Midbrain (tissue), 1 donor: Measurements from ENCODE around the gene EPS8L1.
A peak's percentile ranks its signal among the peaks of the same experiment; 100 is the strongest.

ENCODE experiments used
- DNase-seq: peaks from one replicate; lab custom pipeline; 2025; lab: John Stamatoyannopoulos, UW

EPS8L1 gene

GRCh38 chr19:55080121-55080967 lies 4.7 kb downstream of the EPS8L1 start:
- no peak for DNase-seq

DNA sequence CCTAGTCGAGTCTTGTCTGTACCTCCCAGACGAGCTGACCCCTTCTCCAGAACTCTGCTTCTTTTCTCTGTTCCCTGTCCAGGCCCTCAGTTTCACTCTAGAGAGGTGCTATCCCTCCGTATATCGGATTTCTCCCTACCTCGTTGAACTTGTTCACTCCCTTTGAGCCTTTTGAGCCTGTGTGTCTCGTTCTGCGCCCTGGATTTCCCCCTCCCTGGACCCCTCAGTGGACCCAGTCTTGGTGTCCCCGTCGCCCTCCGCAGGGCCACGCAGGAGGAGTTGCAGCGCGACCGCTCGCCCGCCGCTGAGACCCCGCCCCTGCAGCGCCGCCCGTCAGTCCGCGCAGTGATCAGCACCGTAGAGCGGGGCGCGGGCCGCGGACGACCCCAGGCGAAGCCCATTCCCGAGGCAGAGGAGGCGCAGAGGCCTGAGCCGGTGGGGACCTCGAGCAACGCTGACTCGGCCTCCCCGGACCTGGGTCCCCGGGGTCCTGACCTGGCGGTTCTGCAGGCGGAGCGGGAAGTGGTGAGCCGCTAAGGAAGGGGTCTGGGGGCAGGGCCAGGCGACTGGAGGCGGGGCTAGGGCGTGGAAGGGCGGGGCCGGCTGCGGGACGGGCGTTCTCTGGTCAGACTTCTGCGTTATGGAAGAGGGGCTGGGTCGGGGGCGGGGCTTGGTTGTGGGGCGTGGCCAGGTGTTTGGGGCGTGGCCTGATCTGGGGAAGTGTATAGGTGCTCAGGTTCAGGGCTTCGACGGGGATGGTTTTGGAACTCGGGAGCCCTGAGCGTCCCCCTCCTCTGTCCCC lies 5.5 kb downstream of the EPS8L1 start:
- DNase-seq: no peak

DNA sequence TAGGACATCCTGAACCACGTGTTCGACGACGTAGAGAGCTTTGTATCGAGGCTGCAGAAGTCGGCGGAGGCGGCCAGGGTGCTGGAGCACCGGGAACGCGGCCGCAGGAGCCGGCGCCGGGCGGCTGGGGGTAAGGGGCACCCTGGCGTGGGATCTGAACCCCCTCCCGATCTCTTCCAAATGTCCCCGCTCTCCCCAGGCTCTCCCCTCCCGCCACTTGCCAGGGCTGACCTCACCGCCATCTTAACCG lies 6.0 kb downstream of the EPS8L1 start:
- no peak for DNase-seq

DNA sequence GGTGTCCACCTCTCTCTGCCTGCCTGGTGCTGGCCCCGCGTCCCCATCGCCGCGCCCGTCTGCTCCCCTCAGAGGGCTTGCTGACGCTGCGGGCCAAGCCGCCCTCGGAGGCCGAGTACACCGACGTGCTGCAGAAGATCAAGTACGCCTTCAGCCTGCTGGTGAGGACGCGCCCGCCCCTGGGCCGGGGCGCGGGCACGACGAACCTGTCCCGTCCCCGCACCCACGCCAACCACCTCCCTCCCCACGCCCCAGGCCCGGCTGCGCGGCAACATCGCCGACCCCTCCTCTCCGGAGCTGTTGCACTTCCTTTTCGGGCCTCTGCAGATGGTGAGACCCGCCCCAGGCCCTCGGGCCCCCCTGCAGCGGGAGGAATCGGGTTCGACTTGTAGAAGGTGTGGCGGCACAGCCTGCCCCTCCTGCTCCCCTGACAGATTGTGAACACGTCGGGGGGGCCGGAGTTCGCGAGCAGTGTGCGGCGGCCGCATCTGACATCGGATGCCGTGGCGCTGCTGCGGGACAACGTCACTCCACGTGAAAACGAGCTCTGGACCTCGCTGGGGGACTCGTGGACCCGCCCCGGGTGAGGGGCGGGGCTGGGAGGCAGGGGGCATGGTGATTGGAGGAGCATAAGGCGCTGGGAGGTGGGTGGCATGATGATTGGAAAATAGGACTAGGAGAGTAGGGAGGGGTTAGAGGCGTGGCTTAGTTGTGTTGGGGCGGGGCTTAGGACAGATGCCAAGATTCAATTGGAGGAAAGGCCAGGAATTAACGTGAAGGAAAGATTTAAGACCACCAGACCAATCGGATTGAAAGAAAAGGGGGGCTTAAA lies 6.6 kb downstream of the EPS8L1 start:
- DNase-seq: no peak

DNA sequence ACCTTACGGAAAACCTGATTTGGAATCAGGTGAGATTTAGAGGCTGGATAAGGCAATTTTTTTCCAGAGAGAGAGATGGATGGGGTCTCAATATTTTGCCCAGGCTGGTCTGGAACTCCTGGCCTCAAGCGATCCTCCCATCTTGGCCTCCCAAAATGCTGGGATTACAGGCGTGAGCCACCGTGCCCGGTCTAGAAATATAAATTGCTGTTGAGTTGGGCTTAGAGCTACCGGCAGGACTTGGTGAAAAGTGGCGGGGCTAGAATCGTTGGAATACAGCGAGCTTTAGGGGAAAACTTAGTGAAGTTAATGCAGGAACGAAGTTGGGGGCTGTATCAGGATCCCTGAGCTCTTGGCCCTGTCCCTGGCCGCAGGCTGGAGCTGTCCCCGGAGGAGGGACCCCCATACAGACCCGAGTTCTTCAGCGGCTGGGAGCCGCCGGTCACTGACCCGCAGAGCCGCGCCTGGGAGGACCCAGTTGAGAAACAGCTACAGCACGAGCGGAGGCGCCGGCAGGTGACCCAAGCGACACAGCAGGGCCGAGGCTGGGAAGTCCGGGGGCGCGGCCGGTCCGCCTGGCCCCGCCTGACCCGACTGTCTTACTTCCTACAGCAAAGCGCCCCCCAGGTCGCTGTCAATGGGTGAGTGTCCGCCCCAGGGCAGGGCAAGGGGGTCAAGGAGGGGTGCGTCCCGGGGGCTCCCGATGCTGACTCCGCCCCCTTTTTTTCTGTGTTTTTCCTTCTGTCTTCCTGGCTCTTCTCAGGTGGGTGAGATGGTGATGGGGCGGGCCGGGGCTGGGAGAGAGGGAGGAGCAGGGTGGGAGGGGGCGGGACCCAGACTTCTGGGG lies 7.6 kb downstream of the EPS8L1 start:
- DNase-seq: no peak

GRCh38 chr19:55084416-55084815 lies 8.7 kb downstream of the EPS8L1 start:
- no peak for DNase-seq

DNA sequence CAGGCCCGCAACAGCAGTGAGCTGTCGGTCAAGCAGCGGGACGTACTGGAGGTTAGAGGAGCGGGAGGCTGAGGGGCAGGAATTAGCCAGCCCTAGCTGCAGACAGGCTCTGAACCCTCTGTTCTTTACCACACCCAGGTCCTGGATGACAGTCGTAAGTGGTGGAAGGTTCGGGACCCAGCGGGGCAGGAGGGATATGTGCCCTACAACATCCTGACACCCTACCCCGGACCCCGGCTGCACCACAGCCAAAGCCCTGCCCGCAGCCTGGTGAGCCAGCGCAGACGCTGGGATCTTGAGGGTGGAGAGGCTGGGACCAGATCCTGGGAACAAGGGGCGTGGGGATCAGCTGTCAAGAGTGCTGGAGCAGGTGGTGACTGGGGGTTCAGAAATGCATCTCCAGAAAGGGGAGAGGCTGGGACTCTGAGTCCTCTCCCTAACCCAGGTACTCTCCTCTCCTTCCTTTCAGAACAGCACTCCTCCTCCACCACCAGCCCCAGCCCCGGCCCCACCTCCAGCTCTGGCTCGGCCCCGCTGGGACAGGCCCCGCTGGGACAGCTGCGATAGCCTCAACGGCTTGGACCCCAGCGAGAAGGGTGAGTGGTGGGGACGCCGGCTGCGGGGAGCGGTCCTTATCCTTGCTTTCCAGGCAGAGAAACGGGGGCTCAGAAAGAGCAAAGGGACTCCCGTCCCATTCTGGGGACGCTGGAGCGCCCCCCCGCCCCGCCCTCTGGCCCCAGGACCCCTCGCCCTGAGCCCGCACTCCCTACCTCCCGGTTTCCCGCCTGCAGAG lies 10.4 kb downstream of the EPS8L1 start:
- no peak for DNase-seq

DNA sequence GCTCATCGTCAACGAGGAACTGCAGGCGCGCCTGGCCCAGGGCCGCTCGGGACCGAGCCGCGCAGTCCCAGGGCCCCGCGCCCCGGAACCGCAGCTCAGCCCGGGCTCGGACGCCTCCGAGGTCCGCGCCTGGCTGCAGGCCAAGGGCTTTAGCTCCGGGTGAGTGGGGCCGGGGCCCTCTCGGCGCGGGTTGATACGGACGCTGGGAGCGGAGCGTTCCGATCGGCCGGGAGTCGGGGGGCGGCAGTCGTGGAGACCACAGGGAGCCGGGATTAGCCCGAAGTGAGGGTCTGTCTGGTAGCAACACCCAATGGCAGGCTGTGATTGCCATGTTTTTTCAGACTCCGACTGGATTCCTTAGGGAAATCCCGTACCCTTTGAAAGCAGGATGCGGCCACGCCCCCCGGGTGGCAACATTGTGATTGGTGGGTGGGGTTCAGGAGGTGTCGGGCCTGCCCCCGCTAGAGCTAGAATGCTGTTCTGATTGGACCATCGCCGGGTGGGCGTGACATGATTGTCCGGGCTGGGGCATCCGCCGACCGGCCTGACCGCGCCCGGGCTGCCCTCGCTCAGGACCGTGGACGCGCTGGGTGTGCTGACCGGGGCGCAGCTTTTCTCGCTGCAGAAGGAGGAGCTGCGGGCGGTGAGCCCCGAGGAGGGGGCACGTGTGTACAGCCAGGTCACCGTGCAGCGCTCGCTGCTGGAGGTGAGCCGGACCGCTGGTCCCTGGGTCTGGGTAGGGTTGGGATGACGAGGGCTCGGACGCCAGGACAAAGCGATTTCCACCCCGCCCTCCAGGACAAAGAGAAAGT lies 11.3 kb downstream of the EPS8L1 start:
- DNase-seq: peak; percentile 65

DNA sequence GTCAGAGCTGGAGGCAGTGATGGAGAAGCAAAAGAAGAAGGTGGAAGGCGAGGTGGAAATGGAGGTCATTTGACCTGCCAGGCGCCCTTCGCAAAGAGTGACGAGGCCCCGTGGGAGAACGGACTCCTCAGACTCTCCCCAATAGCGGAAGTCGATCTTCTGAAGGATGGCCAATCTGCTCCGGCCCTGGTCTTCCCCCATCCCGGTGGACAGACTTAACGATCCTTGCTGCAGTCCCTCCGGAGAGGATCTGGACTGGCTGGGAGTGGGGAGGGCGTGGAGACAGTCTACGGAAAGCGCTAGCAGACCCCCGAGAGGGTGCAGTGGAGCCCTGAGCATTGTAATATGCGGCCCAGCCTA lies 11.9 kb downstream of the EPS8L1 start:
- no peak for DNase-seq

- DNase-seq: no peak
Observed at GRCh38 chr19:55088021-55088451, 12.4 kb downstream of the EPS8L1 start.

DNA sequence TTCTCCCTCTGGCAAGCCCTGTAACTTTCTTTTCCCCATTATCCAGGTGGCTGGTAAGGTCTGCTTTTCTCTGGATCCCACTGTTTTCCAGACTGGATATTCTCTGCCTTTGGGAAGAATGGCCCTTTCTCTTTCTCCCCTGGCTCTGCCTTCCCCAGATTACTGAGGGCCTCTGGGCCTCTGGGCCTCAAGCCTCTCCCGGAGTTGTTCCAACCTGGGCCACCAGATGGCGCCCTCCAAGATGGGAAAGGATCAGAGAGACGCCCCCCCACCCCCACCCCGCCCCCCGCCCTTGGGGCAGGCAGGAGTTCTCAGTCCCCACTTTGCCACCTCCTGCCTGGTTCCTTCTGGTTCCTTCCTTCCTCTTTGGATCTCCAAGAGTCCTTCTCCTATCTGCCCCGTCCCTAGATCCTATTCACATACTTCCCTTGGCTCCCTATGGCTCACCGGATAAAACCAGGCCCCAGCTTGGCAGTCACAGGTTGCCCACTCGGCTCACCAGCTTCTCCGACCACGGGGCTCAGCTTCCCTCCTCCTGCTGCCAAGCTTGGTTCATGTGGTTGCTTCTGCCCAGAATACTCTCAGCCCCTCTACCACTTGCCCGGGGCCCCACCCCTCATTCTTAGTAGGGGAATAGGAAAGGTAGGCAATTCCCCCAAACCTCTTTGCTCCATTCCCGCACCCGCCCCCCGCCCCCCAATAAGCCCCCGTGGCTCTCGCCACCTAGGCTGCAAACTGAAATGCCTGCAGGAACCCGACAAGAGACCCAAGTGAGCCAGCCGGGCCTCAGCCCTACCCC lies 13.1 kb downstream of the EPS8L1 start:
- DNase-seq: peak; percentile 41

DNA sequence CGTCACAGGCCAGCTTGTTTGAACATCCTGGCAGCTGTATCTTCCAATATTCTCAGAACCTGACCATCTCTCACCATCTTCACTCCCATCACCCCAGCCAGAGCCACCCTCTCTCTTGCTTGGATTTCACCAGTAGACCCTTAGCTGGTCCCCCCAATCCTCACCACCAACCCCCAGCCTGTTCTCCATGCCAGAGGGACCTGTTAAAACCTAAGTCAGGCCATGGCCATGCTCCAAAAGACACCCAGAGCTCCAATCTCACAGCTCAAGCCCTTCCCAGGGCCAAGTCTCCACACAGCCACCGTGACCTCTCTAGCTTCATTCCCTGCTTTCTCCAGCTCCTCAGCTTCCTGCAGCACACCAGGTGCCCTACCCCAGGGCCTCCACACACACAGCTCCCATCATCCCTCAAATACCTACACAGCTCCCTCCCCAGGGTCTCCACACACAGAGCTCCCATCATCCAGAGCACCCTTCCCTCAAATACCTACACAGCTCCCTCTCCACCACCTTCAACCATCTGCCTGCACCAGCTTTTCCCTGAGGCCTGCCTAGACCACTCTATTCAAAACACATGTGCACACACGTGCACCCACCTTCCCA lies 13.8 kb downstream of the EPS8L1 start:
- DNase-seq: no peak

- no peak for DNase-seq
Observed at GRCh38 chr19:55090564-55090963, 14.9 kb downstream of the EPS8L1 start.

GRCh38 chr19:55091126-55091910 lies 15.6 kb downstream of the EPS8L1 start:
- DNase-seq: no peak

- DNase-seq: no peak
Observed at GRCh38 chr19:55091955-55092354, 16.3 kb downstream of the EPS8L1 start.

DNA sequence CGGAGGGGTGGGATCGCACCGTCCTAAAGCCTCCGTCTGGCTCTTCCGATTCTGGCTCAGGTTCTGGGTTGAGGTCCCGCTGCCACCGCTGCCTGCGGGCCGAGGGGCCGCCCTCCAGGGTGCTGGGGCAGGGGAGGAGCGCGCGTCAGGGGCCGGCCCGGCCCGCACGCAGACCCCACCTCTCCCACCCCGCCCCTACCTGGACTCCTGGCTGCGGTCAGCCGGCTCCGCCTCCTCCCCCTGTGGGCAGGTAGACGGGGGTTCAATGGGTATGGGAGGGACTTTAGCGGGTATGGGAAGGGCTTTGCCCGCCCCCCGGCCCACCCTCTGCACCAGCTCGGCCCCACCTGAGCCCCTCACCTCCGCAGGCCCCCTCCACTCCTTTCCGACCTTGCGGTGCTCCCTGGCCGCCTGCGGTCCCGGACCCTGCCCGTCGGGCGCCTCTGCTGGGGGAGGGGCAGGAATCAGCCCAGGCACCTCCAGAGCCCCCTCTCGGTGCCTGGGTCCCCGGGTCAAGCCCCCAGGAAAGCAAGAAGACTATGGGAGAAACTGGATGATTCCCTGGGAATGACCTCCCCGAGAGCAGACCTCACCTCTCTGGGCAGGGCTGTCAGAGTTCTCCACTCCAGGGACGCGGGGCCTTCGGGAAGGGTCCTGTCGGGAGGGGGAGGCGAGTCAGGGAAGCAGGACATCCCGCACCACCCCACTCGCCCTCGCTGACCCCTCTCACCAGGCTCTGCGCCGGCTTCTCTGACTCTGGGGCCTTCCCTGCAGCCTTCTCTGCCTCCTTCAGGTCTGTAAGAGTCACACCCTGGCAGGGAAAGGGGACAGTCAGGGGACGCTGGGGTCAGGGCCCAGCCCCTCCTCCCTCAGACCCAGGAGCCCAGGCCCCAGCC lies 17.0 kb downstream of the EPS8L1 start:
- DNase-seq: no peak
